ENCODE results near the gene EEFSEC. TPM values are rescaled to one million over a fixed set of nuclear protein-coding genes. Genes with fewer than 3 reads are reported as not detected.

The EEFSEC gene
- total RNA-seq, 1 experiment from 2014 or later: 9.5 TPM

- no peak overlapping the region for H3K4me2 ChIP-seq (ENCODE audit: insufficient read depth, insufficient read length, low read length)
- no peak overlapping the region for H2BK5ac ChIP-seq (ENCODE audit: insufficient read length, low read length)
- no peaks in the 10 kb centered on the region for H4K20me1 ChIP-seq (ENCODE audit: control insufficient read depth, insufficient read depth, insufficient read length)
- no peak overlapping the region for H2BK12ac ChIP-seq (ENCODE audit: insufficient read length, low read depth, low read length)
- H2BK20ac ChIP-seq (ENCODE audit: low read depth, low read length, poor library complexity, severe bottlenecking): no peak overlapping the region
- no peak overlapping the region for H3K14ac ChIP-seq (ENCODE audit: insufficient read depth, low read length)
- no peak overlapping the region for H3K56ac ChIP-seq (ENCODE audit: insufficient read length, low read depth, low read length)
- H3K27ac Mint-ChIP-seq: peak overlapping the region in 1 of 3 experiments; percentile 61; a peak in 1 of 7 replicates
- no peak overlapping the region for H2AK5ac ChIP-seq (ENCODE audit: insufficient read length, low read length)
- no peaks in the 10 kb centered on the region for H3K27me3 ChIP-seq (ENCODE audit: insufficient read depth, low read length)
- H3K9ac ChIP-seq (ENCODE audit: extremely low read depth, insufficient read length, low read length): no peak overlapping the region
- no peaks in the 10 kb centered on the region for H3K9me3 Mint-ChIP-seq
- WGBS (ENCODE audit: extremely low coverage, insufficient read length, low lambda C conversion rate): no CpG with 5 or more reads among the region's 10 CpGs
- H2AFZ ChIP-seq (ENCODE audit: low read length): no peak overlapping the region
- DNase-seq: no peak
- no peak overlapping the region for H3K18ac ChIP-seq (ENCODE audit: insufficient read length, low read depth, low read length)
- no peaks in the 10 kb centered on the region for H3K79me2 ChIP-seq (ENCODE audit: insufficient read depth, low read length)
- H4K8ac ChIP-seq (replicated peaks; ENCODE audit: insufficient read length, low read depth, low read length): no peak overlapping the region
- no peaks in the 10 kb centered on the region for H3K4me1 ChIP-seq (ENCODE audit: insufficient read depth, low read length)
- H3K27ac ChIP-seq (ENCODE audit: insufficient read length, low read depth, low read length): no peak overlapping the region
- H3K23me2 ChIP-seq (ENCODE audit: insufficient read length, low read depth, low read length, poor library complexity, severe bottlenecking): no peaks in the 10 kb centered on the region
- H3T11ph ChIP-seq (ENCODE audit: low read length): no peak overlapping the region
- H4K91ac ChIP-seq (ENCODE audit: insufficient read length, low read depth, low read length): no peak overlapping the region
- H3K36me3 Mint-ChIP-seq (ENCODE audit: insufficient read depth in 1 of 3, low read depth in 3 of 3): no peaks in the 10 kb centered on the region; a peak in 1 of 7 replicates
- H3K23ac ChIP-seq (ENCODE audit: insufficient read length, low read depth, low read length): no peak overlapping the region
- no peaks in the 10 kb centered on the region for H3K79me1 ChIP-seq (ENCODE audit: insufficient read depth, low read depth, low read length, poor library complexity, severe bottlenecking)
- H4K5ac ChIP-seq (ENCODE audit: insufficient read length, low read depth, low read length): no peak overlapping the region
- no peak overlapping the region for H3K4ac ChIP-seq (ENCODE audit: low read depth, low read length)
- no peaks in the 10 kb centered on the region for H3K27me3 Mint-ChIP-seq (ENCODE audit: low read depth)
- no peak for TF ChIP-seq CTCF (conservative IDR thresholded peaks at IDR 0.05)
- peaks cover 4 to 5% of the 10 kb centered on the region in 2 experiments for H3K4me1 Mint-ChIP-seq
- H2BK15ac ChIP-seq (ENCODE audit: low read depth, low read length): no peak overlapping the region
- H3K4me3 Mint-ChIP-seq: no peak overlapping the region
- no peaks in the 10 kb centered on the region for H3K9me3 ChIP-seq (ENCODE audit: control insufficient read depth, low read depth, low read length)
- no peak overlapping the region for H2BK120ac ChIP-seq (ENCODE audit: low read depth, low read length, poor library complexity, severe bottlenecking)
Observed at GRCh38 chr3:128378631-128379347, 225.5 kb downstream of the EEFSEC start.
